Suprapubic skin (tissue), 4 donors: ENCODE results near the gene GBF1.

Source experiments
- POLR2A ChIP-seq, 2 donors: fragments of 450-650 bp; IDR thresholded peaks; one replicate each; pipeline ENCODE4 v1.6.1; 2017; ENCODE audit warnings: antibody characterized with exemption in 2 of 2, mild to moderate bottlenecking in 2 of 2, moderate library complexity in 2 of 2
- POLR2AphosphoS5 ChIP-seq, 3 donors: sonication (generic); formaldehyde crosslinking; IDR thresholded peaks; one replicate each; pipeline ENCODE4 v1.6.1; 2017; ENCODE audit warnings: antibody characterized with exemption in 3 of 3
- TF ChIP-seq, protein P1 (sequence below), 2 donors: fragments of 200-600 bp in 1 of 2; fragments of 450-650 bp in 1 of 2; sonication (generic) in 1 of 2; IDR thresholded peaks; one replicate each; pipeline ENCODE4 v1.5.1; 2016 to 2019; ENCODE audit warnings: antibody characterized with exemption in 2 of 2, mild to moderate bottlenecking in 1 of 2, moderate library complexity in 1 of 2

DNA sequence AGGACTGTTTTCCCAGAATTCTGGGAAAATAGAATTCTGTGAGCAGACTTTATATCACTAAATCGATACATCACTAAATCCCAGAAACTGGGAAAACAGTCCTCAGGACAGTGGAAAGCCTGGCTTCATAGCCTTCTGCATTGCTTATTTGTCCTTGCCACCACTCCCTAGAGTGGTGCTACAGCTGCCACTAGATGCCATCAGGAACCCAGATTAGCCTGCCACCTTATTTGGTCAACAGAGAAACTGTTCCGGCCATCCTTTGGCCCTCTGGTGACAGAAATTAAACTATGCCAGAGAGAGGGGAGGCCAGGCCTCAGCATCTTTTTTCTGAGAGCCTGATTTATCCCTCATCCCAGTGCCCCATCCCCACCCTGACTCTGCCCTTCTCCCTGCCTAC lies 130.5 kb downstream of the GBF1 start:
- TF ChIP-seq, protein P1, sequence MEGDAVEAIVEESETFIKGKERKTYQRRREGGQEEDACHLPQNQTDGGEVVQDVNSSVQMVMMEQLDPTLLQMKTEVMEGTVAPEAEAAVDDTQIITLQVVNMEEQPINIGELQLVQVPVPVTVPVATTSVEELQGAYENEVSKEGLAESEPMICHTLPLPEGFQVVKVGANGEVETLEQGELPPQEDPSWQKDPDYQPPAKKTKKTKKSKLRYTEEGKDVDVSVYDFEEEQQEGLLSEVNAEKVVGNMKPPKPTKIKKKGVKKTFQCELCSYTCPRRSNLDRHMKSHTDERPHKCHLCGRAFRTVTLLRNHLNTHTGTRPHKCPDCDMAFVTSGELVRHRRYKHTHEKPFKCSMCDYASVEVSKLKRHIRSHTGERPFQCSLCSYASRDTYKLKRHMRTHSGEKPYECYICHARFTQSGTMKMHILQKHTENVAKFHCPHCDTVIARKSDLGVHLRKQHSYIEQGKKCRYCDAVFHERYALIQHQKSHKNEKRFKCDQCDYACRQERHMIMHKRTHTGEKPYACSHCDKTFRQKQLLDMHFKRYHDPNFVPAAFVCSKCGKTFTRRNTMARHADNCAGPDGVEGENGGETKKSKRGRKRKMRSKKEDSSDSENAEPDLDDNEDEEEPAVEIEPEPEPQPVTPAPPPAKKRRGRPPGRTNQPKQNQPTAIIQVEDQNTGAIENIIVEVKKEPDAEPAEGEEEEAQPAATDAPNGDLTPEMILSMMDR (IDR thresholded peaks at IDR 0.05) = no peak
- TF ChIP-seq POLR2A (IDR thresholded peaks at IDR 0.05) (no peak), POLR2AphosphoS5 (IDR thresholded peaks at IDR 0.05) (no peak)
